H1 (cell line): ENCODE measurements around the gene UNC5B. TPM values are rescaled to one million over a fixed set of nuclear protein-coding genes. Genes with fewer than 3 reads are reported as not detected.

ENCODE experiments used
- EP300 ChIP-seq, 2 experiments: IDR thresholded peaks; 1 replicate in 1 of 2; 2 replicates in 1 of 2; pipeline ENCODE4 v1.6.1; 2011 to 2012; ENCODE audit warnings: low read depth in 2 of 2, low read length in 2 of 2, mild to moderate bottlenecking in 2 of 2, borderline replicate concordance in 1 of 2, inconsistent platforms in 1 of 2, moderate library complexity in 1 of 2
- RFX5 ChIP-seq: IDR thresholded peaks from 2 replicates; pipeline ENCODE4 v1.6.1; 2011; ENCODE audit warnings: low read depth, low read length, improper control_type of control experiment, borderline replicate concordance
- SIRT6 ChIP-seq: IDR thresholded peaks from one replicate; pipeline ENCODE4 v1.7.1; 2012; ENCODE audit warnings: low read length, inconsistent platforms
- SP1 ChIP-seq: IDR thresholded peaks from 2 replicates; pipeline ENCODE4 v1.6.1; 2011; ENCODE audit warnings: low read depth, low read length
- polyA plus RNA-seq, 7 experiments: library from polyadenylated mRNA; depleted of rRNA in 3 of 7; stranded (reverse) in 5 of 7; unstranded in 2 of 7; fragments of >200 nt in 5 of 7; fragments of 200-250 nt in 2 of 7; gene quantifications; 1 replicate in 5 of 7; 2 replicates in 1 of 7; 4 replicates in 1 of 7; pipeline versions ENCODE4 v1.2.1 to v1.2.3, GENCODE V29; 2011 to 2013; ENCODE audit warnings: missing spikeins in 2 of 7, mixed read lengths in 2 of 7
- total RNA-seq: library from RNA; stranded (reverse); fragmentation: NEBNext Ultra II Directional; extraction: Animal tissue kit (Norgen Biotek cat#: 25700); gene quantifications from 2 replicates; pipeline ENCODE4 v1.2.1, GENCODE V29; 2021
- TF ChIP-seq, protein P1 (sequence below): IDR thresholded peaks from 2 replicates; pipeline ENCODE4 v1.6.1; 2012; ENCODE audit warnings: low read length, inconsistent platforms

UNC5B gene
- total and polyA plus RNA-seq, 2 of the 8 experiments (the other 6 are each of a cell fraction or from before 2014, with no cell fraction given): 27.9 to 31.8 TPM

DNA sequence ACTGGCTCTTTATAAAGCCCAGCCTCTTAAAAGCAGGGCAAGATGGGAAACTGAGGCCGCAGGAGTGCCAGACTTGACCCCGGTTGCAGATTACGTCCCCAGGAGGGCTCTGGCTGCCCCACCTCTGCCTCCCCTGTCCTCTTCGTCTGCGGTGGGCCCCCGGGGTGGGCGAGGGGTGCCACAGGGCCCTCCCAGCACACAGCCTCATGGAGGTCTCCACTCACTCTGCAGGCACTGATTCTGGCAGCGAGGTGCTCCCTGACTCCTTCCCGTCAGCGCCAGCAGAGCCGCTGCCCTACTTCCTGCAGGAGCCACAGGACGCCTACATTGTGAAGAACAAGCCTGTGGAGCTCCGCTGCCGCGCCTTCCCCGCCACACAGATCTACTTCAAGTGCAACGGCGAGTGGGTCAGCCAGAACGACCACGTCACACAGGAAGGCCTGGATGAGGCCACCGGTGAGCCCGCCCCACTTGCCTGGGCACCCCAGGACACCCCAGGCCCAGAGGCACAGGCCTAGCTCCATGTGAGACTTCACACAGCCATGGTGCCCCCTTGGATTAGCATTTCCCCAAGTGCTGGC lies 67.3 kb downstream of the UNC5B start (continued):
- no peak for TF ChIP-seq EP300 (IDR thresholded peaks at IDR 0.05; ENCODE audit: borderline replicate concordance in 1 of 2, low read depth in 2 of 2, low read length in 2 of 2)
- no peak for TF ChIP-seq RFX5
- TF ChIP-seq, protein P1, sequence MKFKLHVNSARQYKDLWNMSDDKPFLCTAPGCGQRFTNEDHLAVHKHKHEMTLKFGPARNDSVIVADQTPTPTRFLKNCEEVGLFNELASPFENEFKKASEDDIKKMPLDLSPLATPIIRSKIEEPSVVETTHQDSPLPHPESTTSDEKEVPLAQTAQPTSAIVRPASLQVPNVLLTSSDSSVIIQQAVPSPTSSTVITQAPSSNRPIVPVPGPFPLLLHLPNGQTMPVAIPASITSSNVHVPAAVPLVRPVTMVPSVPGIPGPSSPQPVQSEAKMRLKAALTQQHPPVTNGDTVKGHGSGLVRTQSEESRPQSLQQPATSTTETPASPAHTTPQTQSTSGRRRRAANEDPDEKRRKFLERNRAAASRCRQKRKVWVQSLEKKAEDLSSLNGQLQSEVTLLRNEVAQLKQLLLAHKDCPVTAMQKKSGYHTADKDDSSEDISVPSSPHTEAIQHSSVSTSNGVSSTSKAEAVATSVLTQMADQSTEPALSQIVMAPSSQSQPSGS: no peak
- no peak for TF ChIP-seq SIRT6
- no peak for TF ChIP-seq SP1
